Subcutaneous abdominal adipose tissue (tissue), 5 donors: ENCODE results near the gene PRPSAP1.

Experiments used
- H3K27ac ChIP-seq: one replicate; pipeline ENCODE4 v1.7.0; 2013; ENCODE audit warnings: low read depth, mild to moderate bottlenecking, inconsistent platforms, low read length, moderate library complexity
- H3K27me3 ChIP-seq, 5 donors: one replicate each; pipeline ENCODE4 v1.7.0; 2013; ENCODE audit warnings: low read length in 5 of 5, inconsistent platforms in 1 of 5; ENCODE audit not compliant: control insufficient read depth in 5 of 5, insufficient read depth in 4 of 5
- H3K36me3 ChIP-seq, 5 donors: one replicate each; pipeline ENCODE4 v1.7.0; 2013; ENCODE audit warnings: low read length in 5 of 5; ENCODE audit not compliant: control insufficient read depth in 5 of 5, insufficient read depth in 5 of 5
- H3K4me1 ChIP-seq, 5 donors: one replicate each; pipeline ENCODE4 v1.7.0; 2013; ENCODE audit warnings: low read length in 5 of 5, mild to moderate bottlenecking in 3 of 5, moderate library complexity in 1 of 5; ENCODE audit not compliant: control insufficient read depth in 5 of 5, insufficient read depth in 5 of 5
- H3K4me3 ChIP-seq, 5 donors: one replicate each; pipeline ENCODE4 v1.7.0; 2013; ENCODE audit warnings: low read length in 5 of 5, low read depth in 1 of 5
- H3K9ac ChIP-seq, 5 donors: one replicate each; pipeline ENCODE4 v1.7.0; 2013; ENCODE audit warnings: low read length in 5 of 5, mild to moderate bottlenecking in 4 of 5, moderate library complexity in 3 of 5
- H3K9me3 ChIP-seq, 5 donors: one replicate each; pipeline ENCODE4 v1.7.0; 2013; ENCODE audit warnings: low read length in 5 of 5; ENCODE audit not compliant: control insufficient read depth in 5 of 5
- donor health status: healthy.
- donor health status: healthy.
- donor health status: healthy.
- donor health status: healthy.
- donor health status: healthy.

Gene PRPSAP1

GRCh38 chr17:76382803-76383545 lies 29.3 kb upstream of the PRPSAP1 start:
- H3K27me3 ChIP-seq: peaks cover 0 to 15% (median 0%) of the 10 kb centered on the region in 5 donors
- H3K36me3 ChIP-seq: no peaks in the 10 kb centered on the region
- H3K9ac ChIP-seq: peak overlapping the region in 4 of 5 donors; percentile 6 to 56 (median 52)
- no peak overlapping the region for H3K27ac ChIP-seq
- no peaks in the 10 kb centered on the region for H3K9me3 ChIP-seq
- H3K4me3 ChIP-seq: peak overlapping the region; percentile 8 to 77 (median 74)
- peaks cover 6 to 50% (median 40%) of the 10 kb centered on the region in 5 donors for H3K4me1 ChIP-seq

GRCh38 chr17:76382351-76382802 lies 28.7 kb upstream of the PRPSAP1 start:
- peaks cover 6 to 50% (median 40%) of the 10 kb centered on the region in 5 donors for H3K4me1 ChIP-seq
- H3K36me3 ChIP-seq: no peaks in the 10 kb centered on the region
- no peaks in the 10 kb centered on the region for H3K9me3 ChIP-seq
- H3K27ac ChIP-seq: no peak overlapping the region
- peak overlapping the region; percentile 8 to 77 (median 74) for H3K4me3 ChIP-seq
- H3K27me3 ChIP-seq: peaks cover 0 to 15% (median 0%) of the 10 kb centered on the region in 5 donors
- H3K9ac ChIP-seq: peak overlapping the region in 4 of 5 donors; percentile 6 to 56 (median 52)

DNA sequence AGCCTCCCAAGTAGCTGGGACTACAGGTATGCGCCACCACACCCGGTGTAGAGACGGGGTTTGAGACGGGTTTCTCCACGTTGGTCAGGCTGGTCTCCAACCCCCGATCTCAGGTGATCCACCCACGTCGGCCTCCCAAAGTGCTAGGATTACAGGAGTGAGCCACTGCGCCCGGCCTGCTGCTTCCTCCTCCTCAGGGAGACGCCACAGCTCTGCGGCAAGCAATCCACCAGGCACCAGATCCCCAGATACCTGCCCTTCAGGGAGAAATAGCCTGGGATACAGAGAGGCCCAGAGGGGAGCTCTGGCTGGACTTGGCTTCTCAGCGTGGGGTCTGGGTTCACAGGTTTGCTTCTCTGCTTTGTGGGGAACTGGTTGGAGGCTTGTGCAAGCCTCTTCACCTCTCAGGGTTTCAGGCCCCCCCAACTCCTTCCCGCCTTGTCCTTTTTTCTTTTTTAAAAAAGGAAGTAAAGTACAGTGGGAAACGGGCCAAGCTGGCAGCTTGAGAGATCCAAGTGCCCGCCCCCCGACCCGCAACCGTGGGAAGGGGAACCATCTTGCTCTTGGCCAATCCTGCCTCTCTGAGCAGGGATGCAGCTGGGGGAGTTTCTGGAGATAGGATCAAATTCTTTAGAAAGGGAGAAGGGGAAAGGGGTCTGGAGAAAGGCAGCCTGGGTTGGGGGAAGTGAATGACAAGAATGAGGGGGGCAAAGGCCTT lies 28.1 kb upstream of the PRPSAP1 start:
- H3K4me3 ChIP-seq: peak overlapping the region in 1 of 5 donors; percentile 74
- H3K9me3 ChIP-seq: no peaks in the 10 kb centered on the region
- no peaks in the 10 kb centered on the region for H3K36me3 ChIP-seq
- peaks cover 0 to 17% (median 0%) of the 10 kb centered on the region in 5 donors for H3K27me3 ChIP-seq
- H3K4me1 ChIP-seq: peaks cover 6 to 53% (median 40%) of the 10 kb centered on the region in 5 donors
- no peak overlapping the region for H3K27ac ChIP-seq
- H3K9ac ChIP-seq: no peak overlapping the region

- H3K9ac ChIP-seq: no peak overlapping the region
- no peak overlapping the region for H3K27ac ChIP-seq
- H3K4me3 ChIP-seq: no peak overlapping the region
- no peaks in the 10 kb centered on the region for H3K36me3 ChIP-seq
- peaks cover 0 to 10% (median 0%) of the 10 kb centered on the region in 5 donors for H3K27me3 ChIP-seq
- H3K9me3 ChIP-seq: no peaks in the 10 kb centered on the region
- H3K4me1 ChIP-seq: peaks cover 1 to 41% (median 22%) of the 10 kb centered on the region in 5 donors
These were observed 26.1 kb upstream of the PRPSAP1 start for GRCh38 chr17:76379646-76380376.

GRCh38 chr17:76379275-76379641 lies 25.5 kb upstream of the PRPSAP1 start:
- Histone ChIP-seq H3K4me1 (peaks cover 1 to 36% (median 18%) of the 10 kb centered on the region in 5 donors), H3K27me3 (peaks cover 0 to 9% (median 0%) of the 10 kb centered on the region in 5 donors), H3K4me3 (no peak overlapping the region), H3K9me3 (no peaks in the 10 kb centered on the region), H3K9ac (no peak overlapping the region), H3K36me3 (no peaks in the 10 kb centered on the region), H3K27ac (no peak overlapping the region)

DNA sequence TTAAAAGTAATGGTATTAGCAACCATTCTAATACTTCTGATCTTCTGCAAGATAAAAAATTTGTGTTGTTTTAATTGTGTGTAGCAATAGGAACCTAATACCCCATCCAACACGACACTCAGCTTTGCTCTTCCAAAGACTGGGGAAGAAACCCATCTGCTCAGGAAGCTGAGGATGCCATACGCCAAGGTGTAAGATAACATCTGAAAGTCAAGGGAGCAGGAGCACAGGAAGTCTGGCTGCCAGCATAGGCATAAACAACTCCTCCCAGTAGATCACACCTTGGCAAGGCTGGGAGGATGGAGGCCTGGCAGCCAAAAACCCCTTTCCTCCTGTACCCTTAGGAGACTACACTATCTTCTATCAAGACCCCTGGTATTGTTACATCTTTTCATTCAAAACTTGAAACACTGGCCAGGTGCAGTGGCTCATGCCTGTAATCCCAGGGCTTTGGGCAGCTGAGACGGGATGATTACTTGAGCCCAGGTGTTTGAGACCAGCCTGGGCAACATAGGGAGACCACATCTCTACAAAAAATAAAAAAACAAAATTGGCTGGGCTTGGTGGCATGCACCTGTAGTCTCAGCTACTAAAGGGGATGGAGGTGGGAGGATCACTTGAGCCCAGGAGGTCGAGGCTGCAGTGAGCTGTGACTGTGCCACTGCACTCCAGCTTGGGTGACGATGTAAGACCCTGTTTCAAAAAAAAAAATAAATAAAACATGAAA lies 25.0 kb upstream of the PRPSAP1 start:
- Histone ChIP-seq H3K36me3 (no peaks in the 10 kb centered on the region), H3K27me3 (peaks cover 0 to 9% (median 0%) of the 10 kb centered on the region in 5 donors), H3K9ac (no peak overlapping the region), H3K4me1 (peaks cover 1 to 32% (median 15%) of the 10 kb centered on the region in 5 donors), H3K27ac (no peak overlapping the region), H3K9me3 (no peaks in the 10 kb centered on the region), H3K4me3 (no peak overlapping the region)

GRCh38 chr17:76376318-76377133 lies 22.8 kb upstream of the PRPSAP1 start:
- no peaks in the 10 kb centered on the region for H3K9me3 ChIP-seq
- H3K4me3 ChIP-seq: no peak overlapping the region
- H3K36me3 ChIP-seq: no peaks in the 10 kb centered on the region
- H3K27ac ChIP-seq: no peak overlapping the region
- H3K4me1 ChIP-seq: peaks cover 0 to 14% (median 1%) of the 10 kb centered on the region in 5 donors
- peaks cover 0 to 4% (median 0%) of the 10 kb centered on the region in 5 donors for H3K27me3 ChIP-seq
- H3K9ac ChIP-seq: no peak overlapping the region

- H3K9ac ChIP-seq: no peak overlapping the region
- no peaks in the 10 kb centered on the region for H3K36me3 ChIP-seq
- H3K27me3 ChIP-seq: peaks cover 0 to 5% (median 0%) of the 10 kb centered on the region in 5 donors
- H3K27ac ChIP-seq: no peak overlapping the region
- H3K4me3 ChIP-seq: no peak overlapping the region
- peaks cover 10 to 26% (median 15%) of the 10 kb centered on the region in 5 donors for H3K4me1 ChIP-seq
- H3K9me3 ChIP-seq: no peaks in the 10 kb centered on the region
These were observed 18.2 kb upstream of the PRPSAP1 start for GRCh38 chr17:76371656-76372628.
